GM12801 (cell line): Measurements from ENCODE around the gene EDEM1.

Experiments
- CTCF ChIP-seq: IDR thresholded peaks from one replicate; pipeline ENCODE4 v1.5.1; 2011; ENCODE audit warnings: control low read depth; ENCODE audit not compliant: insufficient read length; ENCODE audit errors: extremely low read depth

Gene EDEM1

GRCh38 chr3:5187156-5187919 is at the start of gene EDEM1:
Gene EDEM1, plus strand, starts transcription at chr3:5187707. Its CDS starts 99 bp downstream, at chr3:5187806.
- TF ChIP-seq CTCF, result no peak

GRCh38 chr3:5138214-5138981 is 49.1 kb upstream of the EDEM1 start:
- no peak for TF ChIP-seq CTCF

- TF ChIP-seq CTCF, result no peak
These were observed 47.3 kb upstream of the EDEM1 start for GRCh38 chr3:5140230-5140621.

- TF ChIP-seq CTCF, result no peak
These were observed 46.7 kb upstream of the EDEM1 start for GRCh38 chr3:5140839-5141238.

- TF ChIP-seq CTCF, result no peak
These were observed 45.7 kb upstream of the EDEM1 start for GRCh38 chr3:5141760-5142159.

- TF ChIP-seq CTCF, result no peak
These were observed 44.0 kb upstream of the EDEM1 start for GRCh38 chr3:5143464-5143863.

GRCh38 chr3:5144316-5144994 is 43.1 kb upstream of the EDEM1 start:
- no peak for TF ChIP-seq CTCF
